Ascending aorta (tissue), 2 donors: ENCODE measurements around the gene DIPK2A. TPM values are rescaled to one million over a fixed set of nuclear protein-coding genes. Genes with fewer than 3 reads are reported as not detected.

ENCODE experiments used
- DNase-seq, 2 donors: peaks; one replicate each; pipeline ENCODE4 v3.0.0-alpha.2; 2019; ENCODE audit warnings: low spot score in 2 of 2
- H3K27ac ChIP-seq, 2 donors: fragments of 200-600 bp; sonication (generic); one replicate each; pipeline ENCODE4 v1.5.1; 2016 to 2017; ENCODE audit warnings: mild to moderate bottlenecking in 1 of 2
- H3K27me3 ChIP-seq: fragments of 200-600 bp; sonication (generic); one replicate; pipeline ENCODE4 v1.5.1; 2017
- H3K36me3 ChIP-seq, 2 donors: fragments of 200-600 bp; sonication (generic); one replicate each; pipeline ENCODE4 v1.5.1; 2016
- H3K4me1 ChIP-seq, 2 donors: fragments of 200-600 bp; sonication (generic); one replicate each; pipeline ENCODE4 v1.5.1; 2016 to 2017; ENCODE audit warnings: mild to moderate bottlenecking in 1 of 2
- H3K4me3 ChIP-seq, 2 donors: fragments of 200-600 bp; sonication (generic); one replicate each; pipeline ENCODE4 v1.5.1; 2016 to 2017; ENCODE audit warnings: mild to moderate bottlenecking in 1 of 2
- H3K9me3 ChIP-seq, 2 donors: fragments of 200-600 bp; sonication (generic); one replicate each; pipeline ENCODE4 v1.5.1; 2016
- CTCF ChIP-seq, 3 experiments: fragments of 200-600 bp in 2 of 3; fragments of 450-650 bp in 1 of 3; sonication (generic) in 2 of 3; IDR thresholded peaks; one replicate each; pipeline ENCODE4 v1.5.1; 2016 to 2019; ENCODE audit warnings: antibody characterized with exemption in 3 of 3, mild to moderate bottlenecking in 1 of 3, moderate library complexity in 1 of 3
- intact Hi-C: fragments of 100-400 bp; cut with DNase I; formaldehyde crosslinking; loops from one replicate; pipeline ENCODE4 v1.15.1; 2023
- total RNA-seq: library from RNA; depleted of rRNA; stranded (reverse); fragments of >200 nt; gene quantifications from one replicate; pipeline ENCODE4 v1.1.0, GENCODE V29; 2016

DIPK2A gene
- total RNA-seq, 1 donor from 2014 or later, result 318 TPM

- H3K27me3 ChIP-seq, result no peaks in the 10 kb centered on the region
- DNase-seq, result no peak
- intact Hi-C loops, result loop anchor here (10.0 kb wide), 1 partner anchor 1535 kb away; the partner anchor contains the start of gene XRN1
- H3K4me1 ChIP-seq, result peaks cover 0 to 15% of the 10 kb centered on the region in 2 donors
- peak overlapping the region; percentile 66 to 71 for H3K27ac ChIP-seq
- H3K36me3 ChIP-seq, result no peaks in the 10 kb centered on the region
- no peaks in the 10 kb centered on the region for H3K9me3 ChIP-seq
- H3K4me3 ChIP-seq, result peak overlapping the region in 1 of 2 donors; percentile 12
- no peak for TF ChIP-seq CTCF (IDR thresholded peaks at IDR 0.05)
These were observed 8.2 kb downstream of the DIPK2A start for GRCh38 chr3:143979813-143980212.

- intact Hi-C loops, result no loop called here
- DNase-seq, result no peak
- Histone ChIP-seq H3K4me1 (peaks cover 0 to 9% of the 10 kb centered on the region in 2 donors), H3K4me3 (no peak overlapping the region), H3K27ac (no peak overlapping the region), H3K27me3 (no peaks in the 10 kb centered on the region), H3K9me3 (no peaks in the 10 kb centered on the region), H3K36me3 (peaks cover 0 to 6% of the 10 kb centered on the region in 2 donors)
- TF ChIP-seq CTCF (IDR thresholded peaks at IDR 0.05), result no peak
These were observed 16.7 kb downstream of the DIPK2A start for GRCh38 chr3:143988306-143988705.

GRCh38 chr3:143989461-143989860 is 17.8 kb downstream of the DIPK2A start:
- intact Hi-C loops, result no loop called here
- Histone ChIP-seq H3K27ac (no peak overlapping the region), H3K9me3 (no peaks in the 10 kb centered on the region), H3K4me3 (no peak overlapping the region), H3K4me1 (peaks cover 0 to 6% of the 10 kb centered on the region in 2 donors), H3K36me3 (peaks cover 0 to 6% of the 10 kb centered on the region in 2 donors), H3K27me3 (no peaks in the 10 kb centered on the region)
- no peak for DNase-seq
- TF ChIP-seq CTCF (IDR thresholded peaks at IDR 0.05), result no peak

GRCh38 chr3:143991713-143992112 is 20.1 kb downstream of the DIPK2A start:
- Histone ChIP-seq H3K36me3 (peaks cover 0 to 6% of the 10 kb centered on the region in 2 donors), H3K27ac (no peak overlapping the region), H3K9me3 (no peaks in the 10 kb centered on the region), H3K4me3 (no peak overlapping the region), H3K4me1 (no peaks in the 10 kb centered on the region), H3K27me3 (no peaks in the 10 kb centered on the region)
- intact Hi-C loops, result no loop called here
- TF ChIP-seq CTCF (IDR thresholded peaks at IDR 0.05), result no peak
- DNase-seq, result no peak

GRCh38 chr3:143998266-143998665 is 26.6 kb downstream of the DIPK2A start:
- no peak overlapping the region for H3K27ac ChIP-seq
- H3K4me1 ChIP-seq, result no peaks in the 10 kb centered on the region
- TF ChIP-seq CTCF (IDR thresholded peaks at IDR 0.05), result no peak
- H3K9me3 ChIP-seq, result no peaks in the 10 kb centered on the region
- no peaks in the 10 kb centered on the region for H3K27me3 ChIP-seq
- no peak for DNase-seq
- intact Hi-C loops, result no loop called here
- no peak overlapping the region for H3K4me3 ChIP-seq
- H3K36me3 ChIP-seq, result no peaks in the 10 kb centered on the region

GRCh38 chr3:144003051-144003450 is 31.4 kb downstream of the DIPK2A start:
- no peak for DNase-seq

More at GRCh38 chr3:144003051-144003450, 31.4 kb downstream of the DIPK2A start:
- Histone ChIP-seq H3K4me1 (no peaks in the 10 kb centered on the region), H3K27ac (no peak overlapping the region), H3K9me3 (no peaks in the 10 kb centered on the region), H3K4me3 (no peak overlapping the region), H3K27me3 (no peaks in the 10 kb centered on the region), H3K36me3 (no peaks in the 10 kb centered on the region)
- no peak for TF ChIP-seq CTCF (IDR thresholded peaks at IDR 0.05)
- intact Hi-C loops, result no loop called here
